GM10847 (cell line): ENCODE measurements around the gene SULT2B1.
A peak's percentile ranks its signal among the peaks of the same experiment; 100 is the strongest.

Experiments used
- POLR2A ChIP-seq: IDR thresholded peaks from 2 replicates; pipeline ENCODE4 v1.6.1; 2011; ENCODE audit not compliant: insufficient read length; ENCODE audit errors: extremely low read depth

The SULT2B1 gene

DNA sequence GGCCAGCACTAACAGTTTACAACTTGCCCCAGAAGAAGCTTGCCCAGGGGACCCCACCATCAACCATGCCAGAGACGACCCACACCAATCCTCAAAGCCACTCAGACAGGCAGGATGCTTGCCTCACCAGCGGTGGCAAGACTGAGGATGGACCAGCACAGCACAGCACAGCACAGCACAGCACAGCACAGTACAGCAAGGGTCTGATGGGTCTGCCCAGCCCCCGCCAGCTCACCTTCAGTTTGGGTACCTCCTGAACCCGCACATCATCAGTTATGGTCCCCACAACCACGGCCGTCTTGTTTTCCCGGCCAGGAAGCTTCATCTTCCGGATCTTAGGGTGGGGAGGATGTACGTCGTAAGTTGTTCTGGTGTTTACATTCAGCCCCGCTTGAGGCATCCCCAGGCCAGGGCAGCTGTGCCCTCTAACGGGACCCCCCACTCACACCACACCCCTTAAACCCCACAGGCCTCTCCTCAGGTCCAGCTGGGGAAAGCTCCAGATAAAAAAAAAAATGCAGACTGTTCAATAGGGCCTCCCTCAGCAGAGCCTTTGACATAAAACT is 64.6 kb downstream of the SULT2B1 start:
- no peak for TF ChIP-seq POLR2A

- TF ChIP-seq POLR2A = no peak
These were observed 65.4 kb downstream of the SULT2B1 start for GRCh38 chr19:48617146-48617937.

GRCh38 chr19:48618278-48618915 is 66.4 kb downstream of the SULT2B1 start:
- TF ChIP-seq POLR2A = no peak

- peak; percentile 99 for TF ChIP-seq POLR2A
These were observed 67.1 kb downstream of the SULT2B1 start, which contains the start of the genes RPL18 and SPHK2 for GRCh38 chr19:48618916-48619691. RPL18 (minus strand) TSS chr19:48619178; CDS start chr19:48619143, 35 bp downstream. SPHK2 (plus strand) TSS chr19:48619506; CDS start chr19:48620515, 1,009 bp downstream.

- no peak for TF ChIP-seq POLR2A
These were observed 68.0 kb downstream of the SULT2B1 start for GRCh38 chr19:48619692-48620585.

DNA sequence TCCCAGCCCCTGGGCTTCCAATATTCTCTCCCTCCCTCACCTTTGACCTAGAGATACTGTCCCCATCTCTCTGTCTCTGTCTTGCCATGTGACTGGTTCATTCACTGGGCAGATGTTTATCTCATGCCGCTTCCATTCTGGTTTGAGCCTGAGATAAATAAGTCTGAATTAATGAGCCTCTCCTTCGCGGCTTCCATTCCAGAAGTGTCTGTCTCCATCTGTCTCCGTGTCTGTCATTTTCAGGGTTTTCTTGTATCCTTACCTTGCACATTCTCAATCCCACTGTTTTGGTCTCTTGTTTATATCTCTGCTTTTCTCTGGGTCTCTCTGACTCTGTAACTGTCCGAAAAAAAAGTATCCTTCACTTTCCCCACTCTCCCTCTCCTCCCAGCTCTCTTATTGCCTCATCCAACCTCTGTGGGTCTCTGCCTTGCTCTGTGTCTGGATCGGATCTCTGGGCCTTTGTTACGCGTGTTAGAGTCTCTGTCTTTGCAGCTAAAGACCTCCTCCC is 71.6 kb downstream of the SULT2B1 start:
- TF ChIP-seq POLR2A = no peak

GRCh38 chr19:48624067-48624594 is 72.2 kb downstream of the SULT2B1 start:
- TF ChIP-seq POLR2A = no peak

- no peak for TF ChIP-seq POLR2A
These were observed 73.1 kb downstream of the SULT2B1 start for GRCh38 chr19:48624791-48625723.

GRCh38 chr19:48625891-48626327 is 73.9 kb downstream of the SULT2B1 start:
- no peak for TF ChIP-seq POLR2A

GRCh38 chr19:48627201-48627864 is 75.4 kb downstream of the SULT2B1 start:
- TF ChIP-seq POLR2A = no peak

DNA sequence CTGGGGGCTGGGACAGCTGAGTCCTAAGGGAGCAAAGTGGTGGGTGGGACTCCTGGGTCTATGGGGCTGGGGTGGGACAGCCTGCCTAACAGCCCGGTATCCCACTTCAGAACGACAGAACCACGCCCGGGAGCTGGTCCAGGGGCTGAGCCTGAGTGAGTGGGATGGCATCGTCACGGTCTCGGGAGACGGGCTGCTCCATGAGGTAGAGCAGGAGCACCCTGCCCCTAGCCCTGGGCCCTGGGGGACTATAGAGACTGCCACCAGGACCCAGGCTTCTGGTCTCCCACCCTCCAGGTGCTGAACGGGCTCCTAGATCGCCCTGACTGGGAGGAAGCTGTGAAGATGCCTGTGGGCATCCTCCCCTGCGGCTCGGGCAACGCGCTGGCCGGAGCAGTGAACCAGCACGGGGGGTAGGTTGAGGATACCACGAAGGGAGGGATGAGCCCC is 75.9 kb downstream of the SULT2B1 start:
- no peak for TF ChIP-seq POLR2A
